Measurements from ENCODE around the gene FZD2. TPM values are rescaled to one million over a fixed set of nuclear protein-coding genes. Genes with fewer than 3 reads are reported as not detected.
A peak's percentile ranks its signal among the peaks of the same experiment; 100 is the strongest.

The FZD2 gene
- total and polyA plus RNA-seq, 2 of the 8 experiments (the other 6 are each of a cell fraction or from before 2014, with no cell fraction given), result 17.6 to 86.7 TPM

GRCh38 chr17:44540246-44541084, 16.8 kb upstream of the FZD2 start:
- peaks cover 21 to 54% (median 44%) of the 10 kb centered on the region in 4 experiments for H3K4me1 ChIP-seq (replicated peaks in 1 of 4; ENCODE audit: control insufficient read depth in 3 of 4, insufficient read depth in 4 of 4, low read length in 3 of 4)
- H2BK15ac ChIP-seq (ENCODE audit: low read length), result no peak overlapping the region
- no peak overlapping the region; the same call in 1 of the 2 replicates for H3K18ac ChIP-seq (ENCODE audit: extremely low read depth, low read length)
- H4K5ac ChIP-seq (ENCODE audit: insufficient read length, low read depth, low read length), result no peak overlapping the region
- H3K4ac ChIP-seq (replicated peaks; ENCODE audit: insufficient read length, low read depth, low read length), result no peak overlapping the region
- H2BK5ac ChIP-seq (ENCODE audit: low read depth, low read length), result no peak overlapping the region
- H4K91ac ChIP-seq (replicated peaks; ENCODE audit: insufficient read length, low read length), result no peak overlapping the region
- H4K20me1 ChIP-seq (replicated peaks in 1 of 2; ENCODE audit: control insufficient read depth in 1 of 2, insufficient read depth in 2 of 2, low read length in 2 of 2), result no peaks in the 10 kb centered on the region
- ChIA-PET POLR2A (ENCODE audit: partially characterized antibody) (interaction anchor here (1.1 to 14.7 kb wide), 9 partner anchors 8 to 116 kb away, joined by 3 to 219 read pairs (median 6); partner anchors contain the start of genes FZD2 and MEIOC), CTCF (ENCODE audit: partially characterized antibody) (interaction anchor here (0.6 to 1.7 kb wide), 10 partner anchors 10 to 164 kb away, joined by 3 to 5 read pairs (median 4); partner anchors contain the start of gene MEIOC)
- no peak overlapping the region for H3K9ac ChIP-seq (replicated peaks in 1 of 4; ENCODE audit: extremely low read depth in 1 of 4, low read depth in 3 of 4, low read length in 3 of 4)
- WGBS, 2 experiments (ENCODE audit: extremely low coverage in 1 of 2, insufficient coverage in 1 of 2, insufficient read length in 1 of 2, insufficient replicate concordance in 2 of 2, low coverage in 1 of 2, low lambda C conversion rate in 2 of 2, missing lambda C conversion rate in 1 of 2), result 34% methylated on average over 10 of the region's 11 CpGs; no CpG with 5 or more reads in 1 of the 2 experiments
- no peaks in the 10 kb centered on the region for H3K79me1 ChIP-seq (ENCODE audit: low read depth, low read length)
- peaks cover 11 to 69% (median 40%) of the 10 kb centered on the region in 4 experiments for H3K27me3 ChIP-seq (replicated peaks in 1 of 4; ENCODE audit: control insufficient read depth in 3 of 4, extremely low read depth in 1 of 4, insufficient read depth in 3 of 4, low read length in 3 of 4)
- FAIRE-seq (peak; percentile 13), DNase-seq (ENCODE audit: low read depth in 1 of 2, low spot score in 2 of 2) (no peak)
- H2BK120ac ChIP-seq (replicated peaks; ENCODE audit: low read depth, low read length), result no peak overlapping the region
- H3K23me2 ChIP-seq (ENCODE audit: low read depth, low read length), result peaks cover 3% of the 10 kb centered on the region; the same call in 1 of the 2 replicates
- peak overlapping the region; percentile 59 to 87 for H3K4me2 ChIP-seq (ENCODE audit: insufficient read depth in 1 of 2, low read depth in 2 of 2, low read length in 2 of 2)
- no peak overlapping the region for H2AFZ ChIP-seq (ENCODE audit: low read length)
- no peak overlapping the region for H2BK20ac ChIP-seq (ENCODE audit: low read length)
- no peak overlapping the region for H3K27ac ChIP-seq (ENCODE audit: low read depth, low read length)
- H3K9me3 ChIP-seq (ENCODE audit: insufficient read depth in 2 of 2, low read depth in 1 of 2, low read length in 1 of 2), result no peaks in the 10 kb centered on the region
- H3K56ac ChIP-seq (replicated peaks; ENCODE audit: insufficient read length, low read depth, low read length), result no peak overlapping the region
- no peak overlapping the region for H2BK12ac ChIP-seq (ENCODE audit: low read depth, low read length)
- no peak overlapping the region for H3K14ac ChIP-seq (ENCODE audit: insufficient read length)
- H2AK5ac ChIP-seq (ENCODE audit: low read depth, low read length), result no peak overlapping the region
- H3K36me3 ChIP-seq (ENCODE audit: control insufficient read depth in 2 of 4, insufficient read depth in 4 of 4, low read length in 3 of 4), result no peaks in the 10 kb centered on the region
- H3K79me2 ChIP-seq (ENCODE audit: control insufficient read depth in 1 of 2, insufficient read depth in 2 of 2, low read length in 2 of 2), result no peaks in the 10 kb centered on the region
- H4K8ac ChIP-seq (ENCODE audit: extremely low read depth, insufficient read depth, low read length), result no peak overlapping the region
- no peak overlapping the region for H3K23ac ChIP-seq (ENCODE audit: insufficient read length)
- H3K4me3 ChIP-seq (ENCODE audit: extremely low read depth in 1 of 4, insufficient read depth in 2 of 4, low read depth in 3 of 4, low read length in 4 of 4), result peak overlapping the region in 1 of 4 experiments; percentile 46; a peak in 3 of 8 replicates
- TF ChIP-seq POLR2AphosphoS5 (IDR thresholded peaks at IDR 0.05; ENCODE audit: low read depth, low read length) (peak; percentile 42; the same call in 1 of the 2 replicates), KDM1A (IDR thresholded peaks at IDR 0.05; ENCODE audit: borderline replicate concordance, low read length) (peak; percentile 95)

Measured in H1 (cell line).